GM12878 (cell line): Measurements from ENCODE around the gene PAK5. TPM values are rescaled to one million over a fixed set of nuclear protein-coding genes. Genes with fewer than 3 reads are reported as not detected.

Experiments used
- ATAC-seq: fragments of 200-7000 bp; cut with Tn5 transposase; 3 replicates; pipeline ENCODE4 v1.9.1; 2020; ENCODE audit warnings: mild to moderate bottlenecking, moderate library complexity
- BruUV-seq: library from RNA; stranded (reverse); fragments of 400-500 nt; replicated peaks from 2 replicates; lab custom pipeline; 2021; lab: Mats Ljungman, UMichigan
- CTCF ChIA-PET: fragments of 300-600 bp; sonication (Branson Sonifier 250); formaldehyde crosslinking; extraction: SDS; loops from one replicate; lab custom pipeline; 2021; ENCODE audit warnings: inconsistent platforms; lab: Yijun Ruan, JAX
- POLR2A ChIA-PET: fragments of 350-600 bp; formaldehyde crosslinking; extraction: SDS; loops from one replicate; lab custom pipeline; 2021; ENCODE audit warnings: inconsistent platforms; lab: Charles Lee
- RAD21 ChIA-PET: fragments of 300-600 bp; sonication (Branson Sonifier 250); formaldehyde crosslinking; loops from one replicate; lab custom pipeline; 2023; ENCODE audit warnings: antibody characterized with exemption; ENCODE audit not compliant: unreplicated experiment; lab: Charles Lee
- SMC1A ChIA-PET: fragments of 300-600 bp; sonication (Branson Sonifier 250); formaldehyde crosslinking; loops from one replicate; lab custom pipeline; 2023; ENCODE audit not compliant: unreplicated experiment, uncharacterized antibody; lab: Charles Lee
- DNase-seq: peaks from one replicate; pipeline ENCODE4 v3.0.0-alpha.2; 2011; ENCODE audit warnings: low read depth, low spot score
- FAIRE-seq: peaks from 3 replicates; lab custom pipeline; 2011; peaks lifted over from hg19 to GRCh38; lab: Jason Lieb, UNC
- H2AFZ ChIP-seq: 2 replicates; pipeline ENCODE4 v1.6.0; 2011; ENCODE audit warnings: low read depth, low read length, control low read depth; ENCODE audit not compliant: control insufficient read depth
- H3K27ac ChIP-seq: 2 replicates; pipeline ENCODE4 v1.5.1; 2011; ENCODE audit warnings: control low read depth; ENCODE audit not compliant: control insufficient read depth, insufficient read depth
- H3K27me3 ChIP-seq, 2 experiments: replicated peaks in 1 of 2; 2 replicates each; pipeline versions ENCODE4 v1.6.0 to v1.6.1; 2011; ENCODE audit warnings: low read length in 1 of 2; ENCODE audit not compliant: control insufficient read depth in 2 of 2, insufficient read depth in 2 of 2
- H3K36me3 ChIP-seq, 2 experiments: 2 replicates each; pipeline ENCODE4 v1.5.1; 2011; ENCODE audit warnings: low read length in 1 of 2; ENCODE audit not compliant: control insufficient read depth in 2 of 2, insufficient read depth in 2 of 2
- H3K4me1 ChIP-seq: 2 replicates; pipeline ENCODE4 v1.6.1; 2011; ENCODE audit warnings: mild to moderate bottlenecking, low read length, moderate library complexity, mixed read lengths; ENCODE audit not compliant: control insufficient read depth, insufficient read depth
- H3K4me2 ChIP-seq: 2 replicates; pipeline ENCODE4 v1.6.0; 2011; ENCODE audit warnings: control low read depth; ENCODE audit not compliant: control insufficient read depth, insufficient read depth
- H3K4me3 ChIP-seq: fragments of 200-600 bp; sonication (generic); 2 replicates; pipeline ENCODE4 v1.5.1; 2016
- H3K79me2 ChIP-seq: 2 replicates; pipeline ENCODE4 v1.6.0; 2011; ENCODE audit warnings: low read length; ENCODE audit not compliant: control insufficient read depth, insufficient read depth
- H3K9ac ChIP-seq: 2 replicates; pipeline ENCODE4 v1.8.0; 2011; ENCODE audit warnings: low read length, control low read depth, mixed read lengths; ENCODE audit not compliant: control insufficient read depth, insufficient read depth
- H3K9me3 ChIP-seq: replicated peaks from 3 replicates; pipeline ENCODE4 v1.5.1; 2011; ENCODE audit warnings: mild to moderate bottlenecking, low read length; ENCODE audit not compliant: control insufficient read depth, insufficient read depth
- H4K20me1 ChIP-seq: 2 replicates; pipeline ENCODE4 v1.6.0; 2011; ENCODE audit not compliant: control insufficient read depth, insufficient read depth
- ATF7 ChIP-seq: fragments of 450-650 bp; IDR thresholded peaks from 2 replicates; pipeline ENCODE4 v1.6.1; 2016; ENCODE audit warnings: low read depth, mild to moderate bottlenecking
- CBX3 ChIP-seq: fragments of 200-600 bp; sonication (generic); IDR thresholded peaks from 2 replicates; pipeline ENCODE4 v1.6.1; 2016; ENCODE audit warnings: low read depth, borderline replicate concordance
- CHD1 ChIP-seq: IDR thresholded peaks from 2 replicates; pipeline ENCODE4 v1.6.1; 2012; ENCODE audit warnings: low read depth, low read length, improper control_type of control experiment
- DPF2 ChIP-seq: fragments of 450-650 bp; IDR thresholded peaks from 2 replicates; pipeline ENCODE4 v1.6.1; 2017; ENCODE audit warnings: mild to moderate bottlenecking
- HDGF ChIP-seq: fragments of 450-650 bp; IDR thresholded peaks from 2 replicates; pipeline ENCODE4 v1.6.1; 2016; ENCODE audit warnings: antibody characterized with exemption
- NRF1 ChIP-seq: conservative IDR thresholded peaks from 2 replicates; pipeline ENCODE4 v1.6.1; 2011; ENCODE audit warnings: mild to moderate bottlenecking, low read depth, low read length, improper control_type of control experiment
- SIX5 ChIP-seq: IDR thresholded peaks from 2 replicates; pipeline ENCODE4 v1.6.1; 2011; ENCODE audit warnings: mild to moderate bottlenecking, low read depth, low read length, moderate library complexity; ENCODE audit not compliant: severe bottlenecking
- SKIL ChIP-seq: fragments of 450-650 bp; IDR thresholded peaks from 2 replicates; pipeline ENCODE4 v1.6.1; 2017; ENCODE audit warnings: mild to moderate bottlenecking, low read depth, inconsistent platforms; ENCODE audit not compliant: poor library complexity, severe bottlenecking
- STAT1 ChIP-seq: fragments of 450-650 bp; conservative IDR thresholded peaks from 2 replicates; pipeline ENCODE4 v1.6.1; 2014; ENCODE audit warnings: antibody characterized with exemption, mild to moderate bottlenecking
- TARDBP ChIP-seq: IDR thresholded peaks from 2 replicates; pipeline ENCODE4 v1.6.1; 2016; ENCODE audit warnings: borderline replicate concordance
- WRNIP1 ChIP-seq: IDR thresholded peaks from 2 replicates; pipeline ENCODE4 v1.6.1; 2011; ENCODE audit warnings: low read depth, low read length, improper control_type of control experiment, borderline replicate concordance
- WGBS: methylation state at CpG from one replicate; pipeline ENCODE4 v1.1.6; 2016; ENCODE audit warnings: low lambda C conversion rate; ENCODE audit not compliant: insufficient replicate concordance, insufficient coverage; ENCODE audit errors: missing lambda C conversion rate; 5-methylcytosine and 5-hydroxymethylcytosine counted together
- in situ Hi-C: fragments of 300-500 bp; cut with MboI; formaldehyde crosslinking; loops from 9 replicates; pipeline ENCODE4 v1.14.3; 2018; ENCODE audit warnings: mixed read lengths
- intact Hi-C: fragments of 100-400 bp; cut with micrococcal nuclease; formaldehyde crosslinking; loops from one replicate; pipeline ENCODE4 v1.14.2; 2022; ENCODE audit not compliant: unreplicated experiment
- polyA plus RNA-seq, 11 experiments: library from polyadenylated mRNA; depleted of rRNA in 4 of 11; unstranded in 6 of 11; stranded (reverse) in 5 of 11; fragments of >200 nt; fragmentation: Nextera tagmentation in 4 of 11; fragmentation: Illumina TruSeq in 1 of 11; extraction: Ambion mirVana in 4 of 11; extraction: Trizol in 1 of 11; gene quantifications; 1 replicate in 1 of 11; 2 replicates in 10 of 11; pipeline versions ENCODE4 v1.2.1 to v1.2.3, GENCODE V29; 2011 to 2016; ENCODE audit warnings: inconsistent platforms in 2 of 11, missing spikeins in 2 of 11, low read depth in 1 of 11
- total RNA-seq, 4 experiments: library from RNA; depleted of rRNA in 3 of 4; stranded (reverse); fragments of >200 nt in 3 of 4; fragmentation: Illumina TruSeq in 1 of 4; extraction: Trizol in 1 of 4; gene quantifications; 2 replicates each; pipeline versions ENCODE4 v1.2.1 to v1.2.3, GENCODE V29; 2013 to 2021

Gene PAK5
- total and polyA plus RNA-seq, 10 of the 15 experiments (the other 5 are each of a cell fraction or from before 2014, with no cell fraction given), result not detected

DNA sequence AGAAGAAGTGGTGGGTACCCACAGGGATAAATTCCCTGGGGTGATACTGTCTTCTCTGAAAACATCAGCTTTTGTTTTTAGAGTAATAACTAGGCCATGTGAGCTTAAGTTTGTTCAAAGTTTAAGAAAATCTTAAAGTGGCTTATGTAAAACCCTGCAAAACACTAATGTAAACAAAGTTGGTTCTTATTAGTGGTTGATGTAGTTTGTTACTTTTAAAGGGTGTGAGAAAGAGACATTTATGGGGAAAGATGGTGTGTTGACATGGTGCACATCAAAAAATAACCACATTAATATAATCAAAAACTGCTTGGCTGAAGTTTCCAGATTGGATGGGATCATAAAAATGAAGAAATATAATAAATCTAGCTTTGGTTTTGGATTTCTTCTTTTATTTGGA, 204.5 kb downstream of the PAK5 start:
- POLR2A ChIA-PET, result no interaction called here
- no peaks in the 10 kb centered on the region for H3K27me3 ChIP-seq
- H3K27ac ChIP-seq, result no peak overlapping the region
- no peak overlapping the region for H3K9ac ChIP-seq
- FAIRE-seq (no peak), DNase-seq (no peak), ATAC-seq (no peak)
- intact Hi-C loops (no loop called here), in situ Hi-C loops (no loop called here)
- no peak overlapping the region for H3K4me2 ChIP-seq
- RAD21 ChIA-PET, result no interaction called here
- no peaks in the 10 kb centered on the region for H4K20me1 ChIP-seq
- SMC1A ChIA-PET, result no interaction called here
- no peak overlapping the region for H3K4me3 ChIP-seq
- no TSS peak for BruUV-seq
- no peaks in the 10 kb centered on the region for H3K36me3 ChIP-seq
- H2AFZ ChIP-seq, result no peak overlapping the region
- TF ChIP-seq CBX3, result no peak
- TF ChIP-seq ATF7, result no peak
- TF ChIP-seq CHD1, result no peak
- no peak for TF ChIP-seq HDGF
- TF ChIP-seq SIX5, result no peak
- TF ChIP-seq STAT1, result no peak
- CTCF ChIA-PET, result interaction anchor here (1.0 to 1.3 kb wide), 2 partner anchors 24 to 226 kb away, joined by 3 to 4 read pairs; no protein-coding TSS in a partner anchor
- H3K9me3 ChIP-seq, result no peaks in the 10 kb centered on the region
- H3K79me2 ChIP-seq, result no peaks in the 10 kb centered on the region
- H3K4me1 ChIP-seq, result no peaks in the 10 kb centered on the region

DNA sequence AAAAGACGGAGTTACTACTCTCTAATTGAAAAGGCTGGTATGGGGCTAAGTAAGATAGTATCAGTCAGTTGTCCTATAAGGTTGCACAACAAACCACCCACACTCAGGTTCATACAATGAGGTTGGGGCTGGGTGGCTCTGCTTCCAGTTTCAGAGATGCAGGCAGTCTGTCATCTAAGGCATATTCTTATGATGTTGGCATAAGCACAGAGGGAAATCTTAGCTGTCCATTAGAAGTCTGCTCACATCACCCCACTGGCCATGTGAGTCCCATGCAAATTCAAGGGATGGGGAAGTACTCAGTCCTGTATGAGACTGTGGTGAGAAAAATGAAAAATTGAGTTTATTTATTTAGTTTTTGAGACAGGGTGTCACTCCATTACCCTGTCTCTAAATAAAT, 205.9 kb downstream of the PAK5 start:
- Histone ChIP-seq H3K4me3 (no peak overlapping the region), H3K4me2 (no peak overlapping the region), H3K9me3 (no peaks in the 10 kb centered on the region), H2AFZ (no peak overlapping the region), H3K9ac (no peak overlapping the region), H3K79me2 (no peaks in the 10 kb centered on the region), H3K27me3 (no peaks in the 10 kb centered on the region), H3K36me3 (no peaks in the 10 kb centered on the region), H3K27ac (no peak overlapping the region), H3K4me1 (no peaks in the 10 kb centered on the region), H4K20me1 (no peaks in the 10 kb centered on the region)
- POLR2A ChIA-PET, result no interaction called here
- DNase-seq (no peak), ATAC-seq (no peak), FAIRE-seq (no peak)
- SMC1A ChIA-PET, result no interaction called here
- CTCF ChIA-PET, result interaction anchor here (1.3 kb wide), 1 partner anchor 23 kb away, joined by 4 read pairs; no protein-coding TSS in a partner anchor
- BruUV-seq, result no TSS peak
- intact Hi-C loops, result no loop called here
- RAD21 ChIA-PET, result no interaction called here
- 0% methylated on average over 1 of the region's 1 CpG for WGBS
- no peak for TF ChIP-seq WRNIP1
- TF ChIP-seq NRF1, result no peak
- TF ChIP-seq SKIL, result no peak
- no peak for TF ChIP-seq TARDBP
- TF ChIP-seq DPF2, result no peak
- TF ChIP-seq, all 136 proteins: peak for 0
- in situ Hi-C loops, result no loop called here
